SK-N-SH treated with all-trans-retinoic acid at 6 μM for 48 hours (cell line): Measurements from ENCODE around the gene SLC25A42.

Experiments used
- ATAC-seq: fragments of 200-7000 bp; cut with Tn5 transposase; 3 replicates; pipeline ENCODE4 v1.9.1; 2020; ENCODE audit warnings: mild to moderate bottlenecking, moderate library complexity
- ARNTL ChIP-seq: fragments of 450-650 bp; formaldehyde crosslinking; IDR thresholded peaks from 2 replicates; pipeline ENCODE4 v1.5.0; 2020; ENCODE audit warnings: low read depth, mild to moderate bottlenecking, moderate library complexity, borderline replicate concordance
- BACH2 ChIP-seq: fragments of 250-450 bp; sonication (Bioruptor Pico); IDR thresholded peaks from 2 replicates; pipeline ENCODE4 v1.9.0; 2021; ENCODE audit warnings: mild to moderate bottlenecking, borderline replicate concordance
- CREB5 ChIP-seq: fragments of 250-450 bp; sonication (Bioruptor Pico); IDR thresholded peaks from 2 replicates; pipeline ENCODE4 v1.5.1; 2020; ENCODE audit warnings: low read depth, mild to moderate bottlenecking, moderate library complexity
- CSDC2 ChIP-seq: fragments of 250-450 bp; sonication (Bioruptor Pico); IDR thresholded peaks from 2 replicates; pipeline ENCODE4 v1.5.0; 2020; ENCODE audit warnings: mild to moderate bottlenecking, moderate library complexity
- CSRNP3 ChIP-seq: fragments of 250-450 bp; sonication (Bioruptor Pico); IDR thresholded peaks from 2 replicates; pipeline ENCODE4 v1.5.1; 2021; ENCODE audit warnings: mild to moderate bottlenecking, moderate library complexity
- ESRRG ChIP-seq: fragments of 250-450 bp; sonication (Bioruptor Pico); IDR thresholded peaks from 2 replicates; pipeline ENCODE4 v1.6.1; 2021; ENCODE audit warnings: mild to moderate bottlenecking
- GLIS3 ChIP-seq: fragments of 250-450 bp; sonication (Bioruptor Pico); IDR thresholded peaks from 2 replicates; pipeline ENCODE4 v1.5.0; 2020; ENCODE audit warnings: mild to moderate bottlenecking, moderate library complexity
- ISL1 ChIP-seq: fragments of 250-450 bp; sonication (Bioruptor Pico); IDR thresholded peaks from 2 replicates; pipeline ENCODE4 v2.1.2; 2022; ENCODE audit warnings: mild to moderate bottlenecking, moderate library complexity
- OSR1 ChIP-seq: fragments of 250-450 bp; sonication (Bioruptor Pico); IDR thresholded peaks from 2 replicates; pipeline ENCODE4 v1.8.0; 2022; ENCODE audit warnings: moderate library complexity, mild to moderate bottlenecking, inconsistent platforms
- PATZ1 ChIP-seq: fragments of 250-450 bp; sonication (Bioruptor Pico); IDR thresholded peaks from 2 replicates; pipeline ENCODE4 v1.8.0; 2020; ENCODE audit warnings: mild to moderate bottlenecking, moderate library complexity, borderline replicate concordance
- POU6F1 ChIP-seq: fragments of 250-450 bp; sonication (Bioruptor Pico); IDR thresholded peaks from 2 replicates; pipeline ENCODE4 v1.8.0; 2021; ENCODE audit warnings: low read depth, mild to moderate bottlenecking, moderate library complexity, borderline replicate concordance
- PPARA ChIP-seq: fragments of 250-450 bp; sonication (Bioruptor Pico); IDR thresholded peaks from 2 replicates; pipeline ENCODE4 v1.5.0; 2020; ENCODE audit warnings: mild to moderate bottlenecking, borderline replicate concordance
- RARB ChIP-seq: fragments of 250-450 bp; sonication (Bioruptor Pico); IDR thresholded peaks from 2 replicates; pipeline ENCODE4 v1.8.0; 2021; ENCODE audit warnings: mild to moderate bottlenecking, moderate library complexity
- SNAI2 ChIP-seq: fragments of 250-450 bp; sonication (Bioruptor Pico); IDR thresholded peaks from 2 replicates; pipeline ENCODE4 v1.5.0; 2020; ENCODE audit warnings: mild to moderate bottlenecking, moderate library complexity
- TOX ChIP-seq: fragments of 250-450 bp; sonication (Bioruptor Pico); IDR thresholded peaks from 2 replicates; pipeline ENCODE4 v1.8.0; 2021; ENCODE audit warnings: mild to moderate bottlenecking, moderate library complexity, borderline replicate concordance
- TSHZ2 ChIP-seq: fragments of 250-450 bp; sonication (Bioruptor Pico); IDR thresholded peaks from 2 replicates; pipeline ENCODE4 v1.5.0; 2020; ENCODE audit warnings: mild to moderate bottlenecking, moderate library complexity
- ZC3H10 ChIP-seq: fragments of 250-450 bp; sonication (Bioruptor Pico); IDR thresholded peaks from 2 replicates; pipeline ENCODE4 v1.5.1; 2021; ENCODE audit warnings: mild to moderate bottlenecking, moderate library complexity
- ZFP3 ChIP-seq: fragments of 250-450 bp; sonication (Bioruptor Pico); IDR thresholded peaks from 2 replicates; pipeline ENCODE4 v1.5.0; 2020; ENCODE audit warnings: mild to moderate bottlenecking, moderate library complexity
- ZFP30 ChIP-seq: fragments of 450-650 bp; formaldehyde crosslinking; IDR thresholded peaks from 2 replicates; pipeline ENCODE4 v1.5.0; 2022; ENCODE audit warnings: mild to moderate bottlenecking, moderate library complexity
- ZNF70 ChIP-seq: fragments of 450-650 bp; formaldehyde crosslinking; IDR thresholded peaks from 2 replicates; pipeline ENCODE4 v1.5.0; 2020; ENCODE audit warnings: mild to moderate bottlenecking, moderate library complexity

The SLC25A42 gene

GRCh38 chr19:19053508-19054314, 10.1 kb upstream of the SLC25A42 start:
- TF ChIP-seq CREB5 (CRISPR knock-in tag) (no peak), ESRRG (CRISPR knock-in tag) (no peak), ZFP3 (CRISPR knock-in tag) (no peak), TSHZ2 (no peak), RARB (CRISPR knock-in tag) (no peak), TOX (CRISPR knock-in tag) (no peak), BACH2 (no peak), CSRNP3 (CRISPR knock-in tag) (no peak), ZNF70 (CRISPR knock-in tag) (no peak), CSDC2 (CRISPR knock-in tag) (no peak), POU6F1 (CRISPR knock-in tag) (no peak), OSR1 (no peak), PPARA (CRISPR knock-in tag) (no peak), ZFP30 (CRISPR knock-in tag) (no peak), GLIS3 (CRISPR knock-in tag) (no peak), SNAI2 (no peak), ARNTL (no peak)
- peak; percentile 84 for ATAC-seq

- no peak for ATAC-seq
- no peak for TF ChIP-seq PATZ1
- no peak for TF ChIP-seq ESRRG (CRISPR knock-in tag)
- no peak for TF ChIP-seq ARNTL
- TF ChIP-seq ZC3H10 (CRISPR knock-in tag), result no peak
- TF ChIP-seq RARB (CRISPR knock-in tag), result no peak
- TF ChIP-seq PPARA (CRISPR knock-in tag), result no peak
- no peak for TF ChIP-seq TSHZ2
- TF ChIP-seq OSR1, result no peak
- TF ChIP-seq ISL1, result no peak
- no peak for TF ChIP-seq CSRNP3 (CRISPR knock-in tag)
- no peak for TF ChIP-seq CREB5 (CRISPR knock-in tag)
These were observed 9.4 kb upstream of the SLC25A42 start for GRCh38 chr19:19054315-19054938.
